ENCODE data around the gene NLRP3.

DNA sequence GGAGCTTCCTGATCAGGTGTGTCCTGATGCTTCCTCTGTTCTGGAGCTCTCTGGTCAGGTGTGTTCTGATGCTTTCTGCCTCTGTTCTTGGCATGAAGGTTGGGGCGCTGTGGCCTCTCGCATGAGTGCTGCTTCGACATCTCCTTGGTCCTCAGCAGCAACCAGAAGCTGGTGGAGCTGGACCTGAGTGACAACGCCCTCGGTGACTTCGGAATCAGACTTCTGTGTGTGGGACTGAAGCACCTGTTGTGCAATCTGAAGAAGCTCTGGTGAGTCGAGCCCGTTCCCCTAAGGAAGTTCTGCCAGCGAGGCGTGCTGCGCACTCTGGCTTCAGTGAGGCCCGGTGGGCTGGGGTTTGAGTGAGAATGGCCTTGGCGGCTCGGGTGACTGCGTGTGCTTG, 18.0 kb downstream of the NLRP3 start:
- TF ChIP-seq, protein P1, sequence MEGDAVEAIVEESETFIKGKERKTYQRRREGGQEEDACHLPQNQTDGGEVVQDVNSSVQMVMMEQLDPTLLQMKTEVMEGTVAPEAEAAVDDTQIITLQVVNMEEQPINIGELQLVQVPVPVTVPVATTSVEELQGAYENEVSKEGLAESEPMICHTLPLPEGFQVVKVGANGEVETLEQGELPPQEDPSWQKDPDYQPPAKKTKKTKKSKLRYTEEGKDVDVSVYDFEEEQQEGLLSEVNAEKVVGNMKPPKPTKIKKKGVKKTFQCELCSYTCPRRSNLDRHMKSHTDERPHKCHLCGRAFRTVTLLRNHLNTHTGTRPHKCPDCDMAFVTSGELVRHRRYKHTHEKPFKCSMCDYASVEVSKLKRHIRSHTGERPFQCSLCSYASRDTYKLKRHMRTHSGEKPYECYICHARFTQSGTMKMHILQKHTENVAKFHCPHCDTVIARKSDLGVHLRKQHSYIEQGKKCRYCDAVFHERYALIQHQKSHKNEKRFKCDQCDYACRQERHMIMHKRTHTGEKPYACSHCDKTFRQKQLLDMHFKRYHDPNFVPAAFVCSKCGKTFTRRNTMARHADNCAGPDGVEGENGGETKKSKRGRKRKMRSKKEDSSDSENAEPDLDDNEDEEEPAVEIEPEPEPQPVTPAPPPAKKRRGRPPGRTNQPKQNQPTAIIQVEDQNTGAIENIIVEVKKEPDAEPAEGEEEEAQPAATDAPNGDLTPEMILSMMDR (IDR thresholded peaks at IDR 0.05 in 4 of 5, conservative IDR thresholded peaks at IDR 0.05 in 1 of 5): no peak
- TF ChIP-seq POLR2A (IDR thresholded peaks at IDR 0.05): no peak
